GM12873 (cell line): ENCODE results near the gene TTLL12.
A peak's percentile ranks its signal among the peaks of the same experiment; 100 is the strongest.

Experiments
- TF ChIP-seq, protein P1 (sequence below): IDR thresholded peaks from 2 replicates; pipeline ENCODE4 v1.5.1; 2012; ENCODE audit warnings: low read depth, mild to moderate bottlenecking, moderate library complexity, low read length, control low read depth; ENCODE audit not compliant: insufficient read depth; ENCODE audit errors: missing control alignments

The TTLL12 gene

DNA sequence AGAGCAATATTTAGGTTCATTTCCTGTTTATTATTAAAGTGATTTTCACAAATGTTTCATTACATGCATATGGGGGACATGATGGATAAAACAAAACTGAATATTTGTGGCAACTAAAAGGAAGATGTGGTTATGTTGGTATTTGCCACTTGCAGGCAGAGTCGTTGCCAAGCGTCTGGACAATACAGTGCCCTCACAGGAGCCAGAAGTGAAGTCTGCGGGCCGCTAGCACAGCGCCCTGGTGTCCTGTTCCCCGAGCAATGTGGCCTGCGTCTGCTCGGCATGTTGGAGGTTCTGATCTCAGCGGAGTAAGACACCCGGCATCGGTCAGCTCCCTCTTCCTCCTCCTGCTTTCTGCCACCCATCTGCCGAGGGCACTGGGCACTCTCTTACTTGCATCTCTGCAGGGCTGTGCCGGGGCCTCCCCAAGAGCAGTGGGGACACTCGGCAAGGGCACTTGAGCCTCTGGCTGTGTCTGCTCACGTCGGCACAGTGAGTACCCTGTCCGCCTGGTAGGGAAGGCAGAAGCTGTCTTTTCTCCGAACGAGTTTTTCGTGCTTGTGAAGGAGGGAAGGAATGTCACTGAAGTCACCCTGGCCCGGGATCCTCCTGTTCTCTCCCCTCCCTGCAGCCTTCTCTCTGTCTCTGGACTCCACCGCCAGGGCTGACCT, 10.5 kb upstream of the TTLL12 start:
- TF ChIP-seq, protein P1, sequence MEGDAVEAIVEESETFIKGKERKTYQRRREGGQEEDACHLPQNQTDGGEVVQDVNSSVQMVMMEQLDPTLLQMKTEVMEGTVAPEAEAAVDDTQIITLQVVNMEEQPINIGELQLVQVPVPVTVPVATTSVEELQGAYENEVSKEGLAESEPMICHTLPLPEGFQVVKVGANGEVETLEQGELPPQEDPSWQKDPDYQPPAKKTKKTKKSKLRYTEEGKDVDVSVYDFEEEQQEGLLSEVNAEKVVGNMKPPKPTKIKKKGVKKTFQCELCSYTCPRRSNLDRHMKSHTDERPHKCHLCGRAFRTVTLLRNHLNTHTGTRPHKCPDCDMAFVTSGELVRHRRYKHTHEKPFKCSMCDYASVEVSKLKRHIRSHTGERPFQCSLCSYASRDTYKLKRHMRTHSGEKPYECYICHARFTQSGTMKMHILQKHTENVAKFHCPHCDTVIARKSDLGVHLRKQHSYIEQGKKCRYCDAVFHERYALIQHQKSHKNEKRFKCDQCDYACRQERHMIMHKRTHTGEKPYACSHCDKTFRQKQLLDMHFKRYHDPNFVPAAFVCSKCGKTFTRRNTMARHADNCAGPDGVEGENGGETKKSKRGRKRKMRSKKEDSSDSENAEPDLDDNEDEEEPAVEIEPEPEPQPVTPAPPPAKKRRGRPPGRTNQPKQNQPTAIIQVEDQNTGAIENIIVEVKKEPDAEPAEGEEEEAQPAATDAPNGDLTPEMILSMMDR, result no peak

DNA sequence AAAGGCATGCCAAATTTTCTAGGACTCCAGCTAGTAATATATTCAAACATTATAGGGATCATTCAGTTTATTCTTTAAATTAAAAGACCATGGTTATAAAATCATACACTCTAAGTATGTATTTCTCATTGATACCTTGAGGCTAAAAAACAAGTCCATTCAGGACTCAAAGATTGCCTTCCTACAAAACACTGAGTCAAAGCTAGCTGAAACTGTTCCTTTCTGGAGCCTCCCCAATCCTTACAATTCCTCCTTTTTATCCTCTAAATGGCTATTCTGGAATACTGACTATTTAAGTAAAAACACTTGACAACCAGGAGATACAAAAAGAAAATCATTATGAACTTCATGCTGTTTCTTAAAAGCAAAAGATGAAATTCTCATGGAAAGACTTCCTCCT, 4.9 kb upstream of the TTLL12 start:
- TF ChIP-seq, protein P1, result no peak

DNA sequence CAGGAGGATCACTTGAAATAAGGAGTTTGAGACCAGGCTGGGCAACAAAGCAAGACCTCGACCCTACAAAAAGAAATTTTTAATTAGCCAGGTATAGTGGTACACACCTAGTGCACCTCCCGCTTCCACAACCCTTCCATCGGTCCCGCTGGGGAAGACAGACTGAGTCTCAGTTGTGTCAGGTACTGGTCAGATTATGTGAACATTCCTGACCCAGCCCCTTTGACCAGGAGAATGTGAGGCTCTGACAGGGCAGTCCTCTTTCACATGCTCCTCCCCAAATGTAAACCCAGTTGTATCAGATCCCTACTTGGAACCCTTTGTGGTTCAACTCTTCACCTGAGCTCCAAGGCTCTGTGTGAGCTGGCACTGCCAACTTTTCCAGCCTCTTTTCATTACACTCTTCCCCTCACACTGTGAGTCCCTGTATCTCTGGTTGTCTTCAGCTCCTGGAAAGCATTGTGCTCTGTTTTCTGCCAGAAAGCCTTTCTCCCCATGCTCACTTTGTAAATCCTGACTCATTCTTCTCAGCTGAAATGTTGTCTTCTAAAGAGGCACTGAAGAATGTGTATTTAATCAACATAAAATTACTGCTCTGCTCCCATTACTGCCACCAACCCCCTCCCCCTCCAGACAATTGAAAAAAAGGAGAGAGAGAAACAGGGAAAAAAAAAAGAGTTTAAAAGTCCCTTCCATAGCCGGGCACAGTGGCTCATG, 2.1 kb upstream of the TTLL12 start:
- TF ChIP-seq, protein P1, result no peak

DNA sequence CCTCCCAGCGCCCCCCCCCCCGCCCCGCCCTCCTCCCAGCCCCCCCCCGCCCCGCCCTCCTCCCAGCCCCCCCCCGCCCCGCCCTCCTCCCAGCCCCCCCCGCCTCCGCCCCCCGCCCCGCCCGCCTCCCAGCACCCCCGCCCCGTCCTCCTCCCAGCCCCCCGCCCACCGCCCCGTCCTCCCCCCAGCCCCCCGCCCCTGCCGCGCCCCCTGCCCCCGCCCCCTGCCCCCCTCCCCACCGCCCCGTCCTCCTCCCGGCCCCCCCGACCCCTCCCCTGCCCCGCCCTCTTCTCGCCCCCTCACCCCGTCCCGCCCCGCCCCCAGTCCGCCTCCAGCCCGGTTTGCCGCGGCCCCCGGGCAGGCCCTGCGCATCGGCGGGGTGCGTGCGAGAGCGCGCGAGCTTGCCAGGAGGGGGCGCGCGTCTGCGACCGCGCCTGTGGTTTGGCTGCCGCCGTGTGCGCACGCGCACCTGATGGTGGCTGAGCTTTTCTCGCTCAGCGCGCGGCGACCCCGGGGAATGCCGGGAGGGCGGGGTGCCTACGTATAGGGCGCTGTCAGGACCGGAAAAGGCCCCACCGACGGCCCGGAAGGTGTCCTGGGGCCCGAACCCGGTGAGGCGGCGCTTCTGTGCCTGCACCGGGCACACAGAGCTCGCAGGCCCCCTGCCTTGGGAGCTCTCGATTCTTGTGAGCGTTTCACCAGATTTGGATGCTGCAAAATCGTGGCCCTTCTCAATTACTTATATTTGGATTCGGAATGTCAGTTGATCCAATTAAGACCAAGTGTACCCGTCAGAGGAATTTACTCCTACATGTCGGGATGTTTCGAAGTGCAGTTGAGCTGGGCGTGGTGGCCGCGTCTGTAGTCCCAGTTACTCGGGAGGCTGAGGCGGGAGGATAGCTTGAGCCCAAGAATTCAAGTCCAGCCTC, 501 bp upstream of the TTLL12 start:
- TF ChIP-seq, protein P1, result peak; percentile 76

DNA sequence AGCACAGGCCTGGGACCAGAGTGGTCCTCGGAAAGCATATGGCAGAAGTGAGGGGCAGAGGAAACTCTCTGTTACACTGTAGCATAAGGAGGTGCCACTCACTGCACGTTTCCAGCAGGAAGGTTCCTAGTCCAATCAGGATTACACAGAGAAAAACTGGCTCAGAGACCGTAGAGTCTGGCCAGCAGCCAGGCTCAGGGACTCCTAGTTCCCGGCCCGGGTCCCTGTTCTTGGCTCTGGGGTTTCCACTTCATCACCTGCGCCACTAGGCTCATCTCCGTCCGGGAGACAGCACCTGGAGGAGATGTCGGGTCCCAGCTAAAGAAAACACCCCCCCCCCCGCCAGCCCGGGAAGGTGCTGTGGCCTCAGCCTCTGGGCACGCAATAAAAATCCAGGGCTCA, 1.1 kb downstream of the TTLL12 start:
- TF ChIP-seq, protein P1, result no peak

DNA sequence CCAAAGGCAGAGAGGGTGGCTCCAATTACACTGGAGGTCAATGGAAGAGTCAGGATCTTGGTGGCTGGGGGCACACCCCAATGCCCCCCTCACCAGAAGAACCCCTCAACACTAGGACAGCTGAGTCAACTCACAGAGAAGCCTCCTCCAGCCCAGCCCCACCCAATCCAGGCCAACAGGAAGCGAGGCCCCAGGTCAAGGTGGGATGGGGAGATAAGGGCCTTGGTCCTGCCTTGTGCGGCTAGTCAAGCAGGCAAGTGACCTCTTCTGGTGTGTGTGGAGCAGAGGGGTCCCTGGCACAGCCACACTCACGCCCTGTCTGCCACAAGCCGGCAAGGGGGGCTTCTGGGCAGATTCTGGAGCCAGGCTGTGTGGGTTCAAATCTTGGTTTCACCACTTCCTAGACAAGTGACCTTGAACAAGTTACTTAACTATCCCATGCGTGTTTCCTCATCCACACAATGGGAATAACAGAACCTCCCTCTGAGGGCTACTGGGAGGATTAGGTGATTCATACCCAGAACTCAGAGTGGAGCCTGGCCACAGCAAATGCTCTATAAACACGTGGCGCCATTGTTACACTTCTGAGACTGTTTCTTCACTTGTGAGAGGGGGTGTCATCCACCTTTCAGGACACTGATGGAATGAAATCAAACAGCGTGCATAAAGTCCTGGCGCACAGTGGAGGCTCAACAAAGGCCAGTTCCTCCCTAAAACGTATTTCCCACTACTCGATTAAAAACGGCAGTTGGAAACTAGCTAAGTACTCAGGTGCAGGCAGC, 3.2 kb downstream of the TTLL12 start:
- TF ChIP-seq, protein P1, result no peak
